GM15510 (cell line): ENCODE measurements around the gene CNOT6.

ENCODE experiments used
- POLR2A ChIP-seq: IDR thresholded peaks from 3 replicates; pipeline ENCODE4 v1.6.1; 2011; ENCODE audit warnings: borderline replicate concordance; ENCODE audit not compliant: insufficient read length; ENCODE audit errors: extremely low read depth

The CNOT6 gene

GRCh38 chr5:180470966-180471582 lies 23.1 kb upstream of the CNOT6 start:
- TF ChIP-seq POLR2A = no peak

- no peak for TF ChIP-seq POLR2A
Observed at GRCh38 chr5:180471866-180472265, 22.3 kb upstream of the CNOT6 start.

GRCh38 chr5:180472269-180472668 lies 21.9 kb upstream of the CNOT6 start:
- TF ChIP-seq POLR2A = no peak

- TF ChIP-seq POLR2A = no peak
Observed at GRCh38 chr5:180474569-180474968, 19.6 kb upstream of the CNOT6 start.

- no peak for TF ChIP-seq POLR2A
Observed at GRCh38 chr5:180484813-180485212, 9.4 kb upstream of the CNOT6 start.

GRCh38 chr5:180486636-180487149 lies 7.5 kb upstream of the CNOT6 start:
- TF ChIP-seq POLR2A = no peak

GRCh38 chr5:180487556-180487955 lies 6.6 kb upstream of the CNOT6 start:
- TF ChIP-seq POLR2A = no peak

- TF ChIP-seq POLR2A = no peak
Observed at GRCh38 chr5:180491496-180491895, 2.7 kb upstream of the CNOT6 start.

- no peak for TF ChIP-seq POLR2A
Observed at GRCh38 chr5:180492226-180492903, 1.8 kb upstream of the CNOT6 start.

GRCh38 chr5:180494510-180495181 lies 467 bp downstream of the CNOT6 start:
- no peak for TF ChIP-seq POLR2A

GRCh38 chr5:180495292-180495691 lies 1.1 kb downstream of the CNOT6 start:
- TF ChIP-seq POLR2A = no peak

GRCh38 chr5:180495991-180496741 lies 2.0 kb downstream of the CNOT6 start:
- TF ChIP-seq POLR2A = no peak

GRCh38 chr5:180498378-180498777 lies 4.2 kb downstream of the CNOT6 start:
- TF ChIP-seq POLR2A = no peak

- no peak for TF ChIP-seq POLR2A
Observed at GRCh38 chr5:180499684-180500083, 5.5 kb downstream of the CNOT6 start.

GRCh38 chr5:180507661-180508060 lies 13.5 kb downstream of the CNOT6 start:
- no peak for TF ChIP-seq POLR2A
